Panc1 (cell line): ENCODE data around the gene FTL. TPM values are rescaled to one million over a fixed set of nuclear protein-coding genes. Genes with fewer than 3 reads are reported as not detected.

Experiments
- ATAC-seq: fragments of 200-7000 bp; cut with Tn5 transposase; 2 replicates; pipeline ENCODE4 v1.9.1; 2020; ENCODE audit warnings: mild to moderate bottlenecking, moderate library complexity
- BruUV-seq: library from RNA; stranded (reverse); fragments of 400-500 nt; replicated peaks from 2 replicates; lab custom pipeline; 2021; lab: Mats Ljungman, UMichigan
- CTCF ChIA-PET: fragments of 300-600 bp; sonication (Branson Sonifier 250); formaldehyde crosslinking; loops from one replicate; lab custom pipeline; 2022; ENCODE audit warnings: antibody characterized with exemption; lab: Charles Lee
- POLR2A ChIA-PET: fragments of 300-600 bp; sonication (Branson Sonifier 250); formaldehyde crosslinking; loops from one replicate; lab custom pipeline; 2022; ENCODE audit warnings: antibody characterized with exemption; lab: Charles Lee
- DNase-seq: peaks from one replicate; pipeline ENCODE4 v3.0.0-alpha.2; 2010; ENCODE audit warnings: low read depth, low spot score
- H3K27ac ChIP-seq: 2 replicates; pipeline ENCODE4 v1.5.1; 2011; ENCODE audit warnings: mild to moderate bottlenecking, low read length, inconsistent platforms
- H3K27me3 ChIP-seq: fragments of 200-500 bp; sonication (Bioruptor generic); 2 replicates; pipeline ENCODE4 v1.6.0; 2014; ENCODE audit warnings: low read length, inconsistent platforms; ENCODE audit not compliant: control insufficient read depth, insufficient read depth
- H3K36me3 ChIP-seq: fragments of 200-500 bp; sonication (Bioruptor generic); 2 replicates; pipeline ENCODE4 v1.5.1; 2014; ENCODE audit warnings: inconsistent platforms, mild to moderate bottlenecking, low read length, moderate library complexity; ENCODE audit not compliant: control insufficient read depth, insufficient read depth
- H3K4me1 ChIP-seq: 2 replicates; pipeline ENCODE4 v1.5.1; 2011; ENCODE audit warnings: inconsistent platforms, mild to moderate bottlenecking, low read length, moderate library complexity; ENCODE audit not compliant: control insufficient read depth, insufficient read depth
- H3K4me3 ChIP-seq, 2 experiments: 2 replicates each; pipeline ENCODE4 v1.5.1; 2011 to 2012; ENCODE audit warnings: low read depth in 2 of 2, low read length in 2 of 2, mild to moderate bottlenecking in 2 of 2, inconsistent platforms in 1 of 2, moderate library complexity in 1 of 2
- H3K9me3 ChIP-seq: fragments of 200-500 bp; sonication (Bioruptor generic); 2 replicates; pipeline ENCODE4 v1.5.1; 2014; ENCODE audit warnings: low read depth, mild to moderate bottlenecking, inconsistent platforms, low read length, moderate library complexity; ENCODE audit not compliant: control insufficient read depth, insufficient read depth
- CTCF ChIP-seq: fragments of 450-650 bp; IDR thresholded peaks from 2 replicates; pipeline ENCODE4 v1.5.1; 2017; ENCODE audit warnings: mild to moderate bottlenecking
- POLR2AphosphoS5 ChIP-seq: IDR thresholded peaks from 2 replicates; pipeline ENCODE4 v1.6.1; 2012; ENCODE audit warnings: mild to moderate bottlenecking, low read depth, low read length, moderate library complexity
- REST ChIP-seq, 2 experiments: IDR thresholded peaks; 2 replicates each; pipeline ENCODE4 v1.6.1; 2011 to 2012; ENCODE audit warnings: low read depth in 2 of 2, control low read depth in 1 of 2, low read length in 1 of 2, mild to moderate bottlenecking in 1 of 2, moderate library complexity in 1 of 2; ENCODE audit not compliant: insufficient read depth in 1 of 2
- SIN3A ChIP-seq: IDR thresholded peaks from 2 replicates; pipeline ENCODE4 v1.6.1; 2012; ENCODE audit warnings: low read depth, mild to moderate bottlenecking, low read length, moderate library complexity, borderline replicate concordance; ENCODE audit not compliant: insufficient read depth
- TCF7L2 ChIP-seq: IDR thresholded peaks from 2 replicates; pipeline ENCODE4 v1.6.1; 2011; ENCODE audit warnings: mild to moderate bottlenecking, low read depth, low read length, inconsistent platforms
- in situ Hi-C: cut with HindIII; loops from 2 replicates; pipeline ENCODE4 v1.10.0; 2016; ENCODE audit warnings: low sequenced_read_pairs, low pct_unique_long_range_greater_than_20kb
- intact Hi-C: fragments of 100-400 bp; cut with micrococcal nuclease; formaldehyde crosslinking; loops from one replicate; pipeline ENCODE4 v1.10.0; 2022; ENCODE audit not compliant: unreplicated experiment
- total RNA-seq: library from RNA; stranded (reverse); gene quantifications from one replicate; pipeline ENCODE4 v1.2.1, GENCODE V29; 2021; ENCODE audit not compliant: unreplicated experiment

The FTL gene
- total RNA-seq, 1 experiment from 2014 or later, result 1,332 TPM

- POLR2A ChIA-PET, result no interaction called here
These were observed 11.1 kb downstream of the FTL start for GRCh38 chr19:48975947-48976847.

More at GRCh38 chr19:48975947-48976847, 11.1 kb downstream of the FTL start:
- Histone ChIP-seq H3K27ac (no peak overlapping the region), H3K27me3 (no peaks in the 10 kb centered on the region), H3K36me3 (no peaks in the 10 kb centered on the region), H3K9me3 (no peaks in the 10 kb centered on the region), H3K4me1 (no peaks in the 10 kb centered on the region), H3K4me3 (no peak overlapping the region)
- CTCF ChIA-PET, result interaction anchor here (0.5 to 0.7 kb wide), 3 partner anchors 11 to 107 kb away, joined by 4 to 9 read pairs (median 7); no protein-coding TSS in a partner anchor
- ATAC-seq, result no peak; the same call in 1 of the 2 replicates
- no peak for DNase-seq
- no TSS peak for BruUV-seq
- TF ChIP-seq TCF7L2 (no peak), CTCF (no peak), SIN3A (no peak), POLR2AphosphoS5 (no peak), REST (IDR thresholded peaks at IDR 0.05; ENCODE audit: insufficient read depth in 1 of 2, low read depth in 2 of 2, low read length in 1 of 2) (no peak)
- intact Hi-C loops (loop anchor here (10.0 kb wide), 1 partner anchor 191 kb away; no protein-coding TSS in a partner anchor), in situ Hi-C loops (no loop called here)
